HepG2 (cell line): Measurements from ENCODE around the gene ERRFI1. TPM values are rescaled to one million over a fixed set of nuclear protein-coding genes. Genes with fewer than 3 reads are reported as not detected.

Experiments used
- ARID5B ChIP-seq: IDR thresholded peaks from 2 replicates; pipeline ENCODE4 v1.4.0; 2020; ENCODE audit warnings: mild to moderate bottlenecking, missing genetic modification reagents
- HNRNPL ChIP-seq: fragments of 200-400 bp; formaldehyde crosslinking; IDR thresholded peaks from 2 replicates; pipeline ENCODE4 v1.6.1; 2017; ENCODE audit warnings: mild to moderate bottlenecking, low read depth, low read length
- RARA ChIP-seq: IDR thresholded peaks from 2 replicates; pipeline ENCODE4 v1.6.1; 2016; ENCODE audit warnings: missing genetic modification reagents, missing compliant biosample characterization
- RBFOX2 ChIP-seq: fragments of 200-400 bp; formaldehyde crosslinking; IDR thresholded peaks from 2 replicates; pipeline ENCODE4 v1.6.1; 2017; ENCODE audit warnings: low read depth, mild to moderate bottlenecking, low read length
- ZFP91 ChIP-seq: sonication (generic); formaldehyde crosslinking; IDR thresholded peaks from 2 replicates; pipeline ENCODE4 v1.9.0; 2022; ENCODE audit warnings: missing genetic modification reagents, mild to moderate bottlenecking, borderline replicate concordance
- ZNF282 ChIP-seq: fragments of 450-650 bp; IDR thresholded peaks from 2 replicates; pipeline ENCODE4 v1.6.1; 2018; ENCODE audit not compliant: partially characterized antibody
- ZNF318 ChIP-seq: sonication (generic); formaldehyde crosslinking; IDR thresholded peaks from 2 replicates; pipeline ENCODE4 v1.4.0; 2020; ENCODE audit warnings: mild to moderate bottlenecking, missing genetic modification reagents
- ZZZ3 ChIP-seq: sonication (generic); formaldehyde crosslinking; IDR thresholded peaks from 2 replicates; pipeline ENCODE4 v1.4.0; 2020; ENCODE audit warnings: missing genetic modification reagents, mild to moderate bottlenecking, borderline replicate concordance
- polyA plus RNA-seq, 8 experiments: library from polyadenylated mRNA; depleted of rRNA in 3 of 8; stranded (reverse) in 7 of 8; unstranded in 1 of 8; fragments of >200 nt; fragmentation: Illumina TruSeq in 4 of 8; extraction: Trizol in 4 of 8; gene quantifications; 2 replicates each; pipeline versions ENCODE4 v1.2.1 to v1.2.3, GENCODE V29; 2011 to 2016; ENCODE audit warnings: low read depth in 4 of 8, missing spikeins in 1 of 8, mixed read lengths in 1 of 8; ENCODE audit not compliant: insufficient read depth in 1 of 8
- total RNA-seq, 5 experiments: library from RNA; depleted of rRNA; stranded (reverse); fragments of >200 nt; fragmentation: Illumina TruSeq; extraction: Trizol; gene quantifications; 2 replicates each; pipeline ENCODE4 v1.2.3, GENCODE V29; 2016; ENCODE audit warnings: low read depth in 1 of 5
- TF ChIP-seq, protein P1 (sequence below): sonication (generic); formaldehyde crosslinking; IDR thresholded peaks from 2 replicates; pipeline ENCODE4 v1.8.1; 2023; ENCODE audit warnings: mild to moderate bottlenecking, moderate library complexity, missing genetic modification reagents
- TF ChIP-seq, protein P2 (sequence below): sonication (generic); formaldehyde crosslinking; IDR thresholded peaks from 2 replicates; pipeline ENCODE4 v1.5.0; 2020; ENCODE audit warnings: mild to moderate bottlenecking, missing genetic modification reagents

Gene ERRFI1
- total and polyA plus RNA-seq, 2 of the 13 experiments (the other 11 are each of a cell fraction or from before 2014, with no cell fraction given), result 84.4 to 753 TPM

- TF ChIP-seq ZNF318 (CRISPR knock-in tag) (no peak), RBFOX2 (peak; percentile 81), ZFP91 (CRISPR knock-in tag) (0 out of 2 replicates have a peak, but pooled peaks have one; percentile 20), ARID5B (0 out of 2 replicates have a peak, but pooled peaks have one; percentile 19), HNRNPL (no peak), ZZZ3 (CRISPR knock-in tag) (no peak), RARA (CRISPR knock-in tag) (0 out of 2 replicates have a peak, but pooled peaks have one; percentile 13), ZNF282 (no peak)
- TF ChIP-seq, protein P1, sequence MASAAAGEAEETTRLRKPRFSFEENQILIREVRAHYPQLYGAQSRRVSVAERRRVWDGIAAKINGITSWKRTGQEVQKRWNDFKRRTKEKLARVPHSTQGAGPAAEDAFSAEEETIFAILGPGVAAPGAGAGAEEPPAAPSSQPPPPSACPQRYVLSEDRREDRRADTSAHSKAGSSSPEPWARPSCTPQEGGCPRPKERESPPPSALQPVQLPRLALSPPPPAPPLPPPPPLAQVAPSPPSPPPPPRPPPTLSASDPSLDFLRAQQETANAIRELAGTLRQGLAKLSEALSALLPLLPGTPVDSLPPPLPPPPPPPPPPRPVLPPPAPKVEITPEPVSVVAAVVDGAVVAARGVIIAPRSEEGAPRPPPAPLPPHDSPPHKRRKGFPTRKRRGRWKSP (CRISPR knock-in tag), result 0 out of 2 replicates have a peak, but pooled peaks have one; percentile 16
- TF ChIP-seq, protein P2, sequence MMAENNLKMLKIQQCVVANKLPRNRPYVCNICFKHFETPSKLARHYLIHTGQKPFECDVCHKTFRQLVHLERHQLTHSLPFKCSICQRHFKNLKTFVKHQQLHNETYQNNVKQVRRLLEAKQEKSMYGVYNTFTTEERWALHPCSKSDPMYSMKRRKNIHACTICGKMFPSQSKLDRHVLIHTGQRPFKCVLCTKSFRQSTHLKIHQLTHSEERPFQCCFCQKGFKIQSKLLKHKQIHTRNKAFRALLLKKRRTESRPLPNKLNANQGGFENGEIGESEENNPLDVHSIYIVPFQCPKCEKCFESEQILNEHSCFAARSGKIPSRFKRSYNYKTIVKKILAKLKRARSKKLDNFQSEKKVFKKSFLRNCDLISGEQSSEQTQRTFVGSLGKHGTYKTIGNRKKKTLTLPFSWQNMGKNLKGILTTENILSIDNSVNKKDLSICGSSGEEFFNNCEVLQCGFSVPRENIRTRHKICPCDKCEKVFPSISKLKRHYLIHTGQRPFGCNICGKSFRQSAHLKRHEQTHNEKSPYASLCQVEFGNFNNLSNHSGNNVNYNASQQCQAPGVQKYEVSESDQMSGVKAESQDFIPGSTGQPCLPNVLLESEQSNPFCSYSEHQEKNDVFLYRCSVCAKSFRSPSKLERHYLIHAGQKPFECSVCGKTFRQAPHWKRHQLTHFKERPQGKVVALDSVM (CRISPR knock-in tag), result peak; percentile 79; the same call in 1 of the 2 replicates
Measured at GRCh38 chr1:8023287-8023994, 2.7 kb downstream of the ERRFI1 start (continued).
